Astrocyte of the spinal cord (primary cell): ENCODE data around the gene CASTOR2.
A peak's percentile ranks its signal among the peaks of the same experiment; 100 is the strongest.
"Not testable (repeated sequence)": the region's sequence is repeated elsewhere in the genome, so short reads cannot be mapped to it uniquely, and the experiment has no call there.

Source experiments
- DNase-seq: peaks from one replicate; pipeline ENCODE4 v3.0.0; 2011; ENCODE audit warnings: low read depth, low spot score
- H3K4me3 ChIP-seq: 2 replicates; pipeline ENCODE4 v1.5.1; 2011; ENCODE audit warnings: low read depth, mild to moderate bottlenecking, low read length, moderate library complexity
- in situ Hi-C: cut with HindIII; loops from 2 replicates; pipeline ENCODE4 v1.10.0; 2017; ENCODE audit warnings: low sequenced_read_pairs
- TF ChIP-seq, protein P1 (sequence below): IDR thresholded peaks from 2 replicates; pipeline ENCODE4 v1.5.1; 2012; ENCODE audit warnings: low read depth, mild to moderate bottlenecking, low read length, inconsistent platforms

The CASTOR2 gene

GRCh38 chr7:75055830-75056772, 91.6 kb downstream of the CASTOR2 start:
- DNase-seq = peak; percentile 67
- H3K4me3 ChIP-seq = no peak overlapping the region
- TF ChIP-seq, protein P1, sequence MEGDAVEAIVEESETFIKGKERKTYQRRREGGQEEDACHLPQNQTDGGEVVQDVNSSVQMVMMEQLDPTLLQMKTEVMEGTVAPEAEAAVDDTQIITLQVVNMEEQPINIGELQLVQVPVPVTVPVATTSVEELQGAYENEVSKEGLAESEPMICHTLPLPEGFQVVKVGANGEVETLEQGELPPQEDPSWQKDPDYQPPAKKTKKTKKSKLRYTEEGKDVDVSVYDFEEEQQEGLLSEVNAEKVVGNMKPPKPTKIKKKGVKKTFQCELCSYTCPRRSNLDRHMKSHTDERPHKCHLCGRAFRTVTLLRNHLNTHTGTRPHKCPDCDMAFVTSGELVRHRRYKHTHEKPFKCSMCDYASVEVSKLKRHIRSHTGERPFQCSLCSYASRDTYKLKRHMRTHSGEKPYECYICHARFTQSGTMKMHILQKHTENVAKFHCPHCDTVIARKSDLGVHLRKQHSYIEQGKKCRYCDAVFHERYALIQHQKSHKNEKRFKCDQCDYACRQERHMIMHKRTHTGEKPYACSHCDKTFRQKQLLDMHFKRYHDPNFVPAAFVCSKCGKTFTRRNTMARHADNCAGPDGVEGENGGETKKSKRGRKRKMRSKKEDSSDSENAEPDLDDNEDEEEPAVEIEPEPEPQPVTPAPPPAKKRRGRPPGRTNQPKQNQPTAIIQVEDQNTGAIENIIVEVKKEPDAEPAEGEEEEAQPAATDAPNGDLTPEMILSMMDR = no peak
- in situ Hi-C loops = no loop called here

DNA sequence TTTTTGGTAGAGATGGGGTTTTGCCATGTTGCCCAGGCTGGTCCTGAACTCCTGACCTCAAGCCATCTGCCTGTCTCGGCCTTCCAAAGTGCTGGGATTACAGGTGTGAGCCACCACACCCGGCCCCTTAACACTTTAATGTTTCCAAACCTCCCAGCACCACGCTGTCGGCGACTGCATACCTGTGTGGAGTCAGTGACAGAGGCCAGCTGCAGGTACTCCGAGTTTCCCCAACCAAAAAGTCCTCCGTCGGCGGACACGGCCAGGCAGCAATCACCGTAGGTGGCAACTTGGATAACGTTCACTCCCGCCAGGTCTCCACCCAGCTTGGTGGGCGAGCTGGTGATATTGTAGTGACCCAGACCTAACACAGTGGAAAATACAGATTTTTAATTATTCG, 93.9 kb downstream of the CASTOR2 start:
- in situ Hi-C loops = no loop called here
- H3K4me3 ChIP-seq = no peak overlapping the region
- DNase-seq = no peak
- TF ChIP-seq, protein P1 = no peak

GRCh38 chr7:75064291-75064690, 99.8 kb downstream of the CASTOR2 start:
- TF ChIP-seq, protein P1 = no peak
- DNase-seq = no peak
- no peak overlapping the region for H3K4me3 ChIP-seq
- in situ Hi-C loops = no loop called here

DNA sequence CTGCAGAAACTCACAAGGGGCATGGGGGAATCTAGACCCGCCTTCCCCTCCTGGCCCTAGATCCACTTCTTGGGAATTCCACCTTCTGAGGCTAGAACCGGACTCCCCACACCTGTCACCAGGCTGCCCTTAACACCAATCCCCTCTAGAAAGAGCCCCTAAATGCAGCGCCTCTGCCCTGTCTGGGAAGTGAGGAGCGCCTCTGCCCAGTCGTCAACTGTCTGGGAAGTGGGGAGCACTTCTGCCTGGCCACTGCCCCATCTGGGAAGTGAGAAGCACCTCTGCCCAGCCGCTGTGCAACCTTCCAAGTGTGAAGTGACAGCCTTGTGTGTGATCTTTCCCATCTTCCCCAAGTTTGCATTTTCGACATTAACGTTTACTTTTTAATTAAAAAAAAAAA, 100.3 kb downstream of the CASTOR2 start:
- no peak for DNase-seq
- H3K4me3 ChIP-seq = no peak overlapping the region
- TF ChIP-seq, protein P1 = no peak
- in situ Hi-C loops = no loop called here

GRCh38 chr7:75066521-75066920, 102.0 kb downstream of the CASTOR2 start:
- TF ChIP-seq, protein P1 = no peak
- DNase-seq = no peak
- in situ Hi-C loops = no loop called here
- H3K4me3 ChIP-seq = no peak overlapping the region

GRCh38 chr7:75072981-75073283, 108.4 kb downstream of the CASTOR2 start:
- TF ChIP-seq, protein P1 = no peak
- H3K4me3 ChIP-seq = peak overlapping the region; percentile 74
- peak; percentile 25 for DNase-seq
- in situ Hi-C loops = no loop called here

DNA sequence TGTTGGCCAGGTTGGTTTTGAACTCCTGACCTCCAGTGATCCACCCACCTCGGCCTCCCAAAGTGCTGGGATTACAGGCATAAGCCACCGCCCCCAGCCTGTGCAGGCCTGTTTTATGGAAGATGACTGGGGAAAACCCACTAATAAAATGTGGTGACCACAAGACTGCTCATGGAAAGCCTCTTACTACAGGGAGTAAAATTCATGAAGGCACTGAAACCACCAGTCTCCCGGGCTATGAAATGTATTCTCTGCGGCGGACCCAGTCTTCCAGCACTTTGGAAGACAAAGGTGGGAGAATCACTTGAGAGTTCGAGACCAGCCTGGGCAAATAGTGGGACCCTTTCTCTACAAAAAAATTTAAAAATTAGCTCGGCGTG, 109.7 kb downstream of the CASTOR2 start:
- DNase-seq, in situ Hi-C loops: not testable (repeated sequence)
- H3K4me3 ChIP-seq = peak overlapping the region; percentile 74
